ENCODE measurements around the gene DIRAS1. TPM values are rescaled to one million over a fixed set of nuclear protein-coding genes. Genes with fewer than 3 reads are reported as not detected.

The DIRAS1 gene
- total and polyA plus RNA-seq, 2 experiments from 2014 or later, result 2.8 to 18.6 TPM

DNA sequence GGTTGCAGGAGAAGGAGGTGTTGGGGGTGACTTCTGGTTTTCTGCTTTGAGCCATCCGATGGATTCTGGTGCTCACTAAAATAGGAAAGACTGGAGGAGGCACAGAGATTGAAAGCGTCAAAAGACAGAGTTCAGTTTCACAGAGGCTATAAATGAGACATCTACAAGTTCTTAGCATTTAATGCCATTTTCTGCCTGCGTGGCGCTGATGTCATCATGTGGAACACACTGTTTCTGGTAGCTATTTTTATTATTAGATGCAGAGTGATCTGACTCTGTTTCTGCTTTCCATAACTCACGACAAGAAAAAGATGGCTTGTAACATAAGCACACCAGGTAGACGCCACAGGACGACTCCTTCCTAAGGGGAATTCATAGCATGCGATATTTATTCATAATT, 21.9 kb upstream of the DIRAS1 start:
- Histone ChIP-seq H3K4me3 (no peak overlapping the region), H3K4me2 (no peak overlapping the region), H3K9me2 (ENCODE audit: insufficient read depth) (no peaks in the 10 kb centered on the region), H3K27me3 (ENCODE audit: insufficient read depth) (no peaks in the 10 kb centered on the region), H4K20me1 (replicated peaks; ENCODE audit: insufficient read depth) (no peaks in the 10 kb centered on the region; the same call in 1 of the 2 replicates), H3K27ac (ENCODE audit: low read depth) (no peak overlapping the region), H3K79me2 (replicated peaks; ENCODE audit: insufficient read depth) (peaks cover 5% of the 10 kb centered on the region; the same call in 1 of the 2 replicates), H3F3A (replicated peaks; ENCODE audit: low read depth) (no peaks in the 10 kb centered on the region), H3K4me1 (ENCODE audit: insufficient read depth) (peaks cover 4% of the 10 kb centered on the region; the same call in 1 of the 2 replicates), H2AFZ (no peak overlapping the region), H3K36me3 (ENCODE audit: insufficient read depth) (no peaks in the 10 kb centered on the region)
- no peak for TF ChIP-seq NANOG (IDR thresholded peaks at IDR 0.05; ENCODE audit: borderline replicate concordance)
- TF ChIP-seq STAT1 (IDR thresholded peaks at IDR 0.05; ENCODE audit: unreplicated experiment), result no peak
- TF ChIP-seq, protein P1, sequence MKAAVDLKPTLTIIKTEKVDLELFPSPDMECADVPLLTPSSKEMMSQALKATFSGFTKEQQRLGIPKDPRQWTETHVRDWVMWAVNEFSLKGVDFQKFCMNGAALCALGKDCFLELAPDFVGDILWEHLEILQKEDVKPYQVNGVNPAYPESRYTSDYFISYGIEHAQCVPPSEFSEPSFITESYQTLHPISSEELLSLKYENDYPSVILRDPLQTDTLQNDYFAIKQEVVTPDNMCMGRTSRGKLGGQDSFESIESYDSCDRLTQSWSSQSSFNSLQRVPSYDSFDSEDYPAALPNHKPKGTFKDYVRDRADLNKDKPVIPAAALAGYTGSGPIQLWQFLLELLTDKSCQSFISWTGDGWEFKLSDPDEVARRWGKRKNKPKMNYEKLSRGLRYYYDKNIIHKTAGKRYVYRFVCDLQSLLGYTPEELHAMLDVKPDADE (IDR thresholded peaks at IDR 0.05), result no peak
- no peak for TF ChIP-seq EZH2phosphoT487 (IDR thresholded peaks at IDR 0.05; ENCODE audit: unreplicated experiment)
- TF ChIP-seq, protein P2, sequence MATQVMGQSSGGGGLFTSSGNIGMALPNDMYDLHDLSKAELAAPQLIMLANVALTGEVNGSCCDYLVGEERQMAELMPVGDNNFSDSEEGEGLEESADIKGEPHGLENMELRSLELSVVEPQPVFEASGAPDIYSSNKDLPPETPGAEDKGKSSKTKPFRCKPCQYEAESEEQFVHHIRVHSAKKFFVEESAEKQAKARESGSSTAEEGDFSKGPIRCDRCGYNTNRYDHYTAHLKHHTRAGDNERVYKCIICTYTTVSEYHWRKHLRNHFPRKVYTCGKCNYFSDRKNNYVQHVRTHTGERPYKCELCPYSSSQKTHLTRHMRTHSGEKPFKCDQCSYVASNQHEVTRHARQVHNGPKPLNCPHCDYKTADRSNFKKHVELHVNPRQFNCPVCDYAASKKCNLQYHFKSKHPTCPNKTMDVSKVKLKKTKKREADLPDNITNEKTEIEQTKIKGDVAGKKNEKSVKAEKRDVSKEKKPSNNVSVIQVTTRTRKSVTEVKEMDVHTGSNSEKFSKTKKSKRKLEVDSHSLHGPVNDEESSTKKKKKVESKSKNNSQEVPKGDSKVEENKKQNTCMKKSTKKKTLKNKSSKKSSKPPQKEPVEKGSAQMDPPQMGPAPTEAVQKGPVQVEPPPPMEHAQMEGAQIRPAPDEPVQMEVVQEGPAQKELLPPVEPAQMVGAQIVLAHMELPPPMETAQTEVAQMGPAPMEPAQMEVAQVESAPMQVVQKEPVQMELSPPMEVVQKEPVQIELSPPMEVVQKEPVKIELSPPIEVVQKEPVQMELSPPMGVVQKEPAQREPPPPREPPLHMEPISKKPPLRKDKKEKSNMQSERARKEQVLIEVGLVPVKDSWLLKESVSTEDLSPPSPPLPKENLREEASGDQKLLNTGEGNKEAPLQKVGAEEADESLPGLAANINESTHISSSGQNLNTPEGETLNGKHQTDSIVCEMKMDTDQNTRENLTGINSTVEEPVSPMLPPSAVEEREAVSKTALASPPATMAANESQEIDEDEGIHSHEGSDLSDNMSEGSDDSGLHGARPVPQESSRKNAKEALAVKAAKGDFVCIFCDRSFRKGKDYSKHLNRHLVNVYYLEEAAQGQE (IDR thresholded peaks at IDR 0.05; ENCODE audit: unreplicated experiment), result no peak
- no peak for TF ChIP-seq CREB1 (CRISPR knock-in tag; IDR thresholded peaks at IDR 0.05; ENCODE audit: low read depth)
- Mint-ChIP-seq H3K27ac (no peak overlapping the region), H3K4me3 (no peak overlapping the region), H3K27me3 (ENCODE audit: insufficient read depth, low read depth, poor library complexity) (peaks cover 8% of the 10 kb centered on the region), H3K36me3 (ENCODE audit: low read depth) (peaks cover 9% of the 10 kb centered on the region; the same call in 1 of the 3 replicates), H3K4me1 (peaks cover 4% of the 10 kb centered on the region; the same call in 2 of the 3 replicates), H3K9me3 (no peaks in the 10 kb centered on the region)
- DNase-seq (ENCODE audit: low spot score) (no peak), ATAC-seq (no peak)

DNA sequence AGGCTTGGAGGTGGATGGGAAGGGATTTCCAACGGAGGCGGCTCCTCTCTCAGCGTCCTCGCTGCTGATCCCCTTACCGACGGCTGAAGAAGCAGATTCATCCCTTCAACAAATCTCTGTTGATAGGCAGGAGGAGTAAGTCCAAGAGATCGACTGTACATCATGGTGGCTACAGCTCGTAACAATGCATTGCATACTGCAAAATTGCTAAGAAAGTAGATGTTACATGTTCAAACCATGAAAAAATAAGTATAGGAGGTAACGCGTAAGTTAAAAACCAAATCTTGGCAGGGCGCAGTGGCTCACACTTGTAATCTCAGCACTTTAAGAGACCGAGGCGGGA, 19.1 kb upstream of the DIRAS1 start:
- no peak overlapping the region for H3K4me2 ChIP-seq
- no peaks in the 10 kb centered on the region for H3K9me3 Mint-ChIP-seq
- no peaks in the 10 kb centered on the region for H3F3A ChIP-seq (replicated peaks; ENCODE audit: low read depth)
- H3K36me3 ChIP-seq (ENCODE audit: insufficient read depth), result no peaks in the 10 kb centered on the region; the same call in 1 of the 2 replicates
- H3K9me2 ChIP-seq (ENCODE audit: insufficient read depth), result no peaks in the 10 kb centered on the region
- H2AFZ ChIP-seq, result no peak overlapping the region
- DNase-seq (ENCODE audit: low spot score) (no peak), ATAC-seq (no peak)
- H3K4me1 Mint-ChIP-seq, result peaks cover 4% of the 10 kb centered on the region; the same call in 2 of the 3 replicates
- peaks cover 6% of the 10 kb centered on the region for H3K27me3 Mint-ChIP-seq (ENCODE audit: insufficient read depth, low read depth, poor library complexity)
- no peak overlapping the region for H3K4me3 ChIP-seq
- no peaks in the 10 kb centered on the region for H3K27me3 ChIP-seq (ENCODE audit: insufficient read depth)
- H3K4me1 ChIP-seq (ENCODE audit: insufficient read depth), result peaks cover 4% of the 10 kb centered on the region; the same call in 1 of the 2 replicates
- no peak overlapping the region for H3K27ac Mint-ChIP-seq
- H3K79me2 ChIP-seq (replicated peaks; ENCODE audit: insufficient read depth), result peaks cover 5% of the 10 kb centered on the region; the same call in 1 of the 2 replicates
- no peaks in the 10 kb centered on the region; the same call in none of the 2 replicates for H4K20me1 ChIP-seq (replicated peaks; ENCODE audit: insufficient read depth)
- peak overlapping the region; percentile 86 for H3K4me3 Mint-ChIP-seq
- peaks cover 32% of the 10 kb centered on the region for H3K36me3 Mint-ChIP-seq (ENCODE audit: low read depth)
- no peak overlapping the region for H3K27ac ChIP-seq (ENCODE audit: low read depth)
- TF ChIP-seq, protein P2 (IDR thresholded peaks at IDR 0.05; ENCODE audit: unreplicated experiment), result no peak
- TF ChIP-seq ZNF114 (CRISPR knock-in tag; IDR thresholded peaks at IDR 0.05), result no peak
- TF ChIP-seq, protein P3, sequence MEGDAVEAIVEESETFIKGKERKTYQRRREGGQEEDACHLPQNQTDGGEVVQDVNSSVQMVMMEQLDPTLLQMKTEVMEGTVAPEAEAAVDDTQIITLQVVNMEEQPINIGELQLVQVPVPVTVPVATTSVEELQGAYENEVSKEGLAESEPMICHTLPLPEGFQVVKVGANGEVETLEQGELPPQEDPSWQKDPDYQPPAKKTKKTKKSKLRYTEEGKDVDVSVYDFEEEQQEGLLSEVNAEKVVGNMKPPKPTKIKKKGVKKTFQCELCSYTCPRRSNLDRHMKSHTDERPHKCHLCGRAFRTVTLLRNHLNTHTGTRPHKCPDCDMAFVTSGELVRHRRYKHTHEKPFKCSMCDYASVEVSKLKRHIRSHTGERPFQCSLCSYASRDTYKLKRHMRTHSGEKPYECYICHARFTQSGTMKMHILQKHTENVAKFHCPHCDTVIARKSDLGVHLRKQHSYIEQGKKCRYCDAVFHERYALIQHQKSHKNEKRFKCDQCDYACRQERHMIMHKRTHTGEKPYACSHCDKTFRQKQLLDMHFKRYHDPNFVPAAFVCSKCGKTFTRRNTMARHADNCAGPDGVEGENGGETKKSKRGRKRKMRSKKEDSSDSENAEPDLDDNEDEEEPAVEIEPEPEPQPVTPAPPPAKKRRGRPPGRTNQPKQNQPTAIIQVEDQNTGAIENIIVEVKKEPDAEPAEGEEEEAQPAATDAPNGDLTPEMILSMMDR (conservative IDR thresholded peaks at IDR 0.05; ENCODE audit: low read depth in 2 of 2), result no peak

All from GM23338 (cell line).